Activated CD4-positive, alpha-beta T cell treated with anti-CD3 and anti-CD28 coated beads for 36 hours (primary cell): Measurements from ENCODE around the gene PUS7L. TPM values are rescaled to one million over a fixed set of nuclear protein-coding genes. Genes with fewer than 3 reads are reported as not detected.
"Not testable (repeated sequence)": the region's sequence is repeated elsewhere in the genome, so short reads cannot be mapped to it uniquely, and the experiment has no call there.

Experiments
- ATAC-seq: fragments of 200-7000 bp; cut with Tn5 transposase; one replicate; pipeline ENCODE4 v1.10.0; 2021; ENCODE audit warnings: mild to moderate bottlenecking, moderate library complexity
- CTCF ChIA-PET: fragments of 350-600 bp; sonication (Branson Sonifier 250); formaldehyde crosslinking; loops from one replicate; lab custom pipeline; 2021; ENCODE audit warnings: antibody characterized with exemption; lab: Charles Lee
- POLR2A ChIA-PET: fragments of 350-600 bp; sonication (Branson Sonifier 250); formaldehyde crosslinking; loops from one replicate; lab custom pipeline; 2021; ENCODE audit warnings: antibody characterized with exemption, inconsistent platforms; lab: Charles Lee
- DNase-seq: peaks from one replicate; pipeline ENCODE4 v3.0.0-alpha.2; 2020
- H3K27ac Mint-ChIP-seq: one replicate; pipeline ENCODE4 v1.8.0; 2021; ENCODE audit warnings: mixed read lengths
- H3K27me3 Mint-ChIP-seq: one replicate; pipeline ENCODE4 v1.8.0; 2021; ENCODE audit warnings: mixed read lengths
- H3K36me3 Mint-ChIP-seq: one replicate; pipeline ENCODE4 v1.8.0; 2021; ENCODE audit warnings: low read depth, mixed read lengths
- H3K4me1 Mint-ChIP-seq: one replicate; pipeline ENCODE4 v1.8.0; 2021; ENCODE audit warnings: mixed read lengths
- H3K4me3 Mint-ChIP-seq: one replicate; pipeline ENCODE4 v1.8.0; 2021; ENCODE audit warnings: mild to moderate bottlenecking, moderate library complexity, mixed read lengths
- H3K9me3 Mint-ChIP-seq: one replicate; pipeline ENCODE4 v1.8.0; 2021; ENCODE audit warnings: low read depth, mixed read lengths
- intact Hi-C, 2 experiments: fragments of 100-400 bp; cut with DNase I in 1 of 2; cut with micrococcal nuclease in 1 of 2; formaldehyde crosslinking; loops; one replicate each; pipeline versions ENCODE4 v1.14.2 to v1.15.1; 2022 to 2024; cut with DNase I, micrococcal nuclease
- total RNA-seq, 2 experiments: library from RNA; stranded (reverse); gene quantifications; one replicate each; pipeline ENCODE4 v1.2.3, GENCODE V29; 2021

The PUS7L gene
- total RNA-seq, 2 experiments from 2014 or later = 13.2 to 20.2 TPM

- ChIA-PET POLR2A (no interaction called here), CTCF (interaction anchor here (0.8 to 1.2 kb wide), 2 partner anchors 14 to 278 kb away, joined by 3 read pairs; no protein-coding TSS in a partner anchor)
- Mint-ChIP-seq H3K4me1 (no peaks in the 10 kb centered on the region), H3K27me3 (no peaks in the 10 kb centered on the region), H3K36me3 (peaks cover 12% of the 10 kb centered on the region), H3K4me3 (no peak overlapping the region), H3K27ac (no peak overlapping the region), H3K9me3 (no peaks in the 10 kb centered on the region)
- no peak for DNase-seq
- intact Hi-C loops = no loop called here
- no peak for ATAC-seq
Observed at GRCh38 chr12:43723134-43723533, 35.5 kb downstream of the PUS7L start.

- Mint-ChIP-seq H3K4me3 (no peak overlapping the region), H3K27ac (no peak overlapping the region), H3K9me3 (no peaks in the 10 kb centered on the region), H3K27me3 (no peaks in the 10 kb centered on the region), H3K36me3 (peaks cover 12% of the 10 kb centered on the region), H3K4me1 (no peaks in the 10 kb centered on the region)
- ATAC-seq (no peak), DNase-seq (no peak)
- intact Hi-C loops = no loop called here
- ChIA-PET POLR2A (no interaction called here), CTCF (interaction anchor here (0.6 to 1.2 kb wide), 3 partner anchors 14 to 278 kb away, joined by 3 read pairs; no protein-coding TSS in a partner anchor)
Observed at GRCh38 chr12:43722621-43723020, 36.0 kb downstream of the PUS7L start.

- DNase-seq (no peak), ATAC-seq (no peak)
- no peak overlapping the region for H3K4me3 Mint-ChIP-seq
- no peak overlapping the region for H3K27ac Mint-ChIP-seq
- H3K36me3 Mint-ChIP-seq = no peaks in the 10 kb centered on the region
- peaks cover 36% of the 10 kb centered on the region for H3K27me3 Mint-ChIP-seq
- CTCF ChIA-PET = no interaction called here
- intact Hi-C loops = no loop called here
- H3K9me3 Mint-ChIP-seq = peaks cover 10% of the 10 kb centered on the region
- no peaks in the 10 kb centered on the region for H3K4me1 Mint-ChIP-seq
- POLR2A ChIA-PET = no interaction called here
Observed at GRCh38 chr12:43711348-43711747, 47.2 kb downstream of the PUS7L start.

- H3K27me3 Mint-ChIP-seq, H3K27ac Mint-ChIP-seq, POLR2A ChIA-PET, intact Hi-C loops, H3K4me3 Mint-ChIP-seq, ATAC-seq, H3K36me3 Mint-ChIP-seq, H3K4me1 Mint-ChIP-seq, DNase-seq: not testable (repeated sequence)
- H3K9me3 Mint-ChIP-seq = peaks cover 10% of the 10 kb centered on the region
- CTCF ChIA-PET = interaction anchor here (0.6 kb wide), 1 partner anchor 40 kb away, joined by 3 read pairs; no protein-coding TSS in a partner anchor
Observed at GRCh38 chr12:43703772-43704171, 54.8 kb downstream of the PUS7L start.

GRCh38 chr12:43701194-43701593, 57.4 kb downstream of the PUS7L start:
- H3K27me3 Mint-ChIP-seq, H3K9me3 Mint-ChIP-seq, H3K4me1 Mint-ChIP-seq, DNase-seq, ATAC-seq, H3K4me3 Mint-ChIP-seq, H3K27ac Mint-ChIP-seq, POLR2A ChIA-PET, H3K36me3 Mint-ChIP-seq, intact Hi-C loops: not testable (repeated sequence)
- CTCF ChIA-PET = interaction anchor here (0.6 to 0.7 kb wide), 3 partner anchors 11 to 40 kb away, joined by 3 read pairs; no protein-coding TSS in a partner anchor

GRCh38 chr12:43696154-43696553, 62.4 kb downstream of the PUS7L start:
- CTCF ChIA-PET = interaction anchor here (0.6 kb wide), 1 partner anchor 1213 kb away, joined by 3 read pairs; no protein-coding TSS in a partner anchor
- Mint-ChIP-seq H3K9me3 (no peaks in the 10 kb centered on the region), H3K27me3 (peaks cover 3% of the 10 kb centered on the region), H3K36me3 (no peaks in the 10 kb centered on the region), H3K27ac (no peak overlapping the region), H3K4me3 (no peak overlapping the region), H3K4me1 (peaks cover 4% of the 10 kb centered on the region)
- DNase-seq (no peak), ATAC-seq (no peak)
- intact Hi-C loops = no loop called here
- POLR2A ChIA-PET = no interaction called here

GRCh38 chr12:43694879-43695278, 63.7 kb downstream of the PUS7L start:
- Mint-ChIP-seq H3K27me3 (peaks cover 4% of the 10 kb centered on the region), H3K4me1 (peaks cover 4% of the 10 kb centered on the region), H3K27ac (no peak overlapping the region), H3K4me3 (no peak overlapping the region), H3K36me3 (no peaks in the 10 kb centered on the region), H3K9me3 (no peaks in the 10 kb centered on the region)
- intact Hi-C loops = no loop called here
- ATAC-seq (no peak), DNase-seq (no peak)
- CTCF ChIA-PET = interaction anchor here (0.5 kb wide), 1 partner anchor 22 kb away, joined by 5 read pairs; no protein-coding TSS in a partner anchor
- POLR2A ChIA-PET = no interaction called here

GRCh38 chr12:43692064-43692463, 66.5 kb downstream of the PUS7L start:
- peaks cover 8% of the 10 kb centered on the region for H3K27me3 Mint-ChIP-seq
- peaks cover 4% of the 10 kb centered on the region for H3K4me1 Mint-ChIP-seq
- H3K4me3 Mint-ChIP-seq = no peak overlapping the region
- no peaks in the 10 kb centered on the region for H3K36me3 Mint-ChIP-seq
- H3K9me3 Mint-ChIP-seq = no peaks in the 10 kb centered on the region
- POLR2A ChIA-PET = no interaction called here
- CTCF ChIA-PET = interaction anchor here (1.2 kb wide), 1 partner anchor 20 kb away, joined by 3 read pairs; no protein-coding TSS in a partner anchor
- ATAC-seq (no peak), DNase-seq (no peak)
- H3K27ac Mint-ChIP-seq = no peak overlapping the region
- intact Hi-C loops = no loop called here

- H3K4me1 Mint-ChIP-seq, H3K4me3 Mint-ChIP-seq, POLR2A ChIA-PET, H3K9me3 Mint-ChIP-seq, CTCF ChIA-PET, DNase-seq, ATAC-seq, H3K27me3 Mint-ChIP-seq, H3K36me3 Mint-ChIP-seq, intact Hi-C loops, H3K27ac Mint-ChIP-seq: not testable (repeated sequence)
Observed at GRCh38 chr12:43685491-43685890, 73.1 kb downstream of the PUS7L start.

GRCh38 chr12:43676183-43676813, 82.3 kb downstream of the PUS7L start:
- ATAC-seq (peak; percentile 66), DNase-seq (peak; percentile 42)
- intact Hi-C loops = loop anchor here (1.0 to 10.0 kb wide), 4 partner anchors 175 to 1191 kb away; no protein-coding TSS in a partner anchor
- ChIA-PET CTCF (no interaction called here), POLR2A (no interaction called here)
- Mint-ChIP-seq H3K36me3 (no peaks in the 10 kb centered on the region), H3K4me3 (no peak overlapping the region), H3K27me3 (peaks cover 13% of the 10 kb centered on the region), H3K27ac (no peak overlapping the region), H3K9me3 (no peaks in the 10 kb centered on the region), H3K4me1 (no peaks in the 10 kb centered on the region)

GRCh38 chr12:43675048-43675904, 83.3 kb downstream of the PUS7L start:
- POLR2A ChIA-PET = no interaction called here

More at GRCh38 chr12:43675048-43675904, 83.3 kb downstream of the PUS7L start:
- intact Hi-C loops = loop anchor here (5.0 to 10.0 kb wide), 3 partner anchors 228 to 1190 kb away; no protein-coding TSS in a partner anchor
- Mint-ChIP-seq H3K4me1 (no peaks in the 10 kb centered on the region), H3K4me3 (no peak overlapping the region), H3K27me3 (peaks cover 13% of the 10 kb centered on the region), H3K9me3 (no peaks in the 10 kb centered on the region), H3K27ac (no peak overlapping the region), H3K36me3 (no peaks in the 10 kb centered on the region)
- no peak for DNase-seq
- CTCF ChIA-PET = interaction anchor here (0.6 kb wide), 1 partner anchor 230 kb away, joined by 3 read pairs; no protein-coding TSS in a partner anchor
- no peak for ATAC-seq
